Measurements from ENCODE around the gene ARID1A. TPM values are rescaled to one million over a fixed set of nuclear protein-coding genes. Genes with fewer than 3 reads are reported as not detected.

Gene ARID1A
- total RNA-seq = 46.0 and 64.3 TPM in 2 replicates

GRCh38 chr1:26695356-26696118 is at the start of gene ARID1A:
Gene ARID1A (plus strand): TSS chr1:26696015. CDS start chr1:26696404, 389 bp downstream.

GRCh38 chr1:26787706-26788514 is 92.1 kb downstream of the ARID1A start, which contains the start of gene PIGV:
Gene PIGV (plus strand): TSS chr1:26787950. CDS start chr1:26790816, 2,866 bp downstream.

GRCh38 chr1:26826261-26827105 is 130.7 kb downstream of the ARID1A start, which contains the start of gene ZDHHC18:
Gene ZDHHC18 (plus strand): TSS chr1:26826688. CDS start chr1:26826805, 117 bp downstream.

Other genes starting within 250 kb of the ARID1A start
- gene HMGN2, start 223.6 kb upstream of the ARID1A start, total RNA-seq = 149 and 379 TPM in 2 replicates
- gene RPS6KA1, start 166.3 kb upstream of the ARID1A start, total RNA-seq = 30.4 and 36.5 TPM in 2 replicates
- gene PIGV, start 91.9 kb downstream of the ARID1A start, total RNA-seq = 7.3 and 14.5 TPM in 2 replicates
- gene ZDHHC18, start 130.7 kb downstream of the ARID1A start, total RNA-seq = 23.5 and 31.3 TPM in 2 replicates
- 21.7 and 44.3 TPM in 2 replicates for gene SFN, start 167.1 kb downstream of the ARID1A start, total RNA-seq
- 12.9 and 16.1 TPM in 2 replicates for gene GPN2, start 194.3 kb downstream of the ARID1A start, total RNA-seq
- gene GPATCH3, start 204.5 kb downstream of the ARID1A start, total RNA-seq = 9.0 and 9.1 TPM in 2 replicates
- gene NR0B2, start 218.0 kb downstream of the ARID1A start, total RNA-seq = not detected in 2 replicates
- 36.6 and 89.3 TPM in 2 replicates for gene NUDC, start 225.7 kb downstream of the ARID1A start, total RNA-seq

All from mesangial cell (primary cell).